NCI-H2081 (cell line): ENCODE results near the gene SLC1A4.
"Not testable (repeated sequence)": the region's sequence is repeated elsewhere in the genome, so short reads cannot be mapped to it uniquely, and the experiment has no call there.

Experiments used
- DNase-seq, 2 experiments: peaks; one replicate each; lab custom pipeline; 2025; lab: John Stamatoyannopoulos, UW

SLC1A4 gene

GRCh38 chr2:65026704-65027464 is 37.7 kb downstream of the SLC1A4 start:
- no peak for DNase-seq

GRCh38 chr2:65027616-65028244 is 38.5 kb downstream of the SLC1A4 start:
- no peak for DNase-seq

- DNase-seq, result no peak
Measured at GRCh38 chr2:65030476-65031332, 41.5 kb downstream of the SLC1A4 start.

- DNase-seq, result peak in 1 of 2 experiments; percentile 16
Measured at GRCh38 chr2:65031341-65032018, 42.3 kb downstream of the SLC1A4 start.

- no peak for DNase-seq
Measured at GRCh38 chr2:65032019-65032975, 43.1 kb downstream of the SLC1A4 start.

- DNase-seq, result peak in 1 of 2 experiments; percentile 4
Measured at GRCh38 chr2:65033178-65033577, 44.0 kb downstream of the SLC1A4 start.

GRCh38 chr2:65033667-65034066 is 44.5 kb downstream of the SLC1A4 start:
- not testable (repeated sequence) for DNase-seq

GRCh38 chr2:65035351-65035943 is 46.2 kb downstream of the SLC1A4 start:
- peak in 1 of 2 experiments; percentile 33 for DNase-seq

- no peak for DNase-seq
Measured at GRCh38 chr2:65037178-65037577, 48.0 kb downstream of the SLC1A4 start.

- no peak for DNase-seq
Measured at GRCh38 chr2:65039640-65040039, 50.4 kb downstream of the SLC1A4 start.

GRCh38 chr2:65040400-65041261 is 51.4 kb downstream of the SLC1A4 start:
- peak; percentile 77 to 81 for DNase-seq

- no peak for DNase-seq
Measured at GRCh38 chr2:65043001-65043400, 53.8 kb downstream of the SLC1A4 start.

- DNase-seq, result no peak
Measured at GRCh38 chr2:65044097-65044735, 55.0 kb downstream of the SLC1A4 start.

- no peak for DNase-seq
Measured at GRCh38 chr2:65045651-65046050, 56.5 kb downstream of the SLC1A4 start.

- no peak for DNase-seq
Measured at GRCh38 chr2:65046633-65047407, 57.6 kb downstream of the SLC1A4 start.

GRCh38 chr2:65049010-65049639 is 59.9 kb downstream of the SLC1A4 start:
- peak in 1 of 2 experiments; percentile 27 for DNase-seq

GRCh38 chr2:65050931-65051330 is 61.7 kb downstream of the SLC1A4 start:
- DNase-seq, result no peak

GRCh38 chr2:65053199-65053598 is 64.0 kb downstream of the SLC1A4 start:
- DNase-seq, result no peak
